Panc1 (cell line): Measurements from ENCODE around the gene MIS18A. TPM values are rescaled to one million over a fixed set of nuclear protein-coding genes. Genes with fewer than 3 reads are reported as not detected.
"Not testable (repeated sequence)": the region's sequence is repeated elsewhere in the genome, so short reads cannot be mapped to it uniquely, and the experiment has no call there.

Experiments used
- ATAC-seq: fragments of 200-7000 bp; cut with Tn5 transposase; 2 replicates; pipeline ENCODE4 v1.9.1; 2020; ENCODE audit warnings: mild to moderate bottlenecking, moderate library complexity
- BruUV-seq: library from RNA; stranded (reverse); fragments of 400-500 nt; replicated peaks from 2 replicates; lab custom pipeline; 2021; lab: Mats Ljungman, UMichigan
- CTCF ChIA-PET: fragments of 300-600 bp; sonication (Branson Sonifier 250); formaldehyde crosslinking; loops from one replicate; lab custom pipeline; 2022; ENCODE audit warnings: antibody characterized with exemption; lab: Charles Lee
- POLR2A ChIA-PET: fragments of 300-600 bp; sonication (Branson Sonifier 250); formaldehyde crosslinking; loops from one replicate; lab custom pipeline; 2022; ENCODE audit warnings: antibody characterized with exemption; lab: Charles Lee
- DNase-seq: peaks from one replicate; pipeline ENCODE4 v3.0.0-alpha.2; 2010; ENCODE audit warnings: low read depth, low spot score
- H3K27ac ChIP-seq: 2 replicates; pipeline ENCODE4 v1.5.1; 2011; ENCODE audit warnings: mild to moderate bottlenecking, low read length, inconsistent platforms
- H3K27me3 ChIP-seq: fragments of 200-500 bp; sonication (Bioruptor generic); 2 replicates; pipeline ENCODE4 v1.6.0; 2014; ENCODE audit warnings: low read length, inconsistent platforms; ENCODE audit not compliant: control insufficient read depth, insufficient read depth
- H3K36me3 ChIP-seq: fragments of 200-500 bp; sonication (Bioruptor generic); 2 replicates; pipeline ENCODE4 v1.5.1; 2014; ENCODE audit warnings: inconsistent platforms, mild to moderate bottlenecking, low read length, moderate library complexity; ENCODE audit not compliant: control insufficient read depth, insufficient read depth
- H3K4me1 ChIP-seq: 2 replicates; pipeline ENCODE4 v1.5.1; 2011; ENCODE audit warnings: inconsistent platforms, mild to moderate bottlenecking, low read length, moderate library complexity; ENCODE audit not compliant: control insufficient read depth, insufficient read depth
- H3K4me3 ChIP-seq, 2 experiments: 2 replicates each; pipeline ENCODE4 v1.5.1; 2011 to 2012; ENCODE audit warnings: low read depth in 2 of 2, low read length in 2 of 2, mild to moderate bottlenecking in 2 of 2, inconsistent platforms in 1 of 2, moderate library complexity in 1 of 2
- H3K9me3 ChIP-seq: fragments of 200-500 bp; sonication (Bioruptor generic); 2 replicates; pipeline ENCODE4 v1.5.1; 2014; ENCODE audit warnings: low read depth, mild to moderate bottlenecking, inconsistent platforms, low read length, moderate library complexity; ENCODE audit not compliant: control insufficient read depth, insufficient read depth
- CTCF ChIP-seq: fragments of 450-650 bp; IDR thresholded peaks from 2 replicates; pipeline ENCODE4 v1.5.1; 2017; ENCODE audit warnings: mild to moderate bottlenecking
- POLR2AphosphoS5 ChIP-seq: IDR thresholded peaks from 2 replicates; pipeline ENCODE4 v1.6.1; 2012; ENCODE audit warnings: mild to moderate bottlenecking, low read depth, low read length, moderate library complexity
- REST ChIP-seq, 2 experiments: IDR thresholded peaks; 2 replicates each; pipeline ENCODE4 v1.6.1; 2011 to 2012; ENCODE audit warnings: low read depth in 2 of 2, control low read depth in 1 of 2, low read length in 1 of 2, mild to moderate bottlenecking in 1 of 2, moderate library complexity in 1 of 2; ENCODE audit not compliant: insufficient read depth in 1 of 2
- SIN3A ChIP-seq: IDR thresholded peaks from 2 replicates; pipeline ENCODE4 v1.6.1; 2012; ENCODE audit warnings: low read depth, mild to moderate bottlenecking, low read length, moderate library complexity, borderline replicate concordance; ENCODE audit not compliant: insufficient read depth
- TCF7L2 ChIP-seq: IDR thresholded peaks from 2 replicates; pipeline ENCODE4 v1.6.1; 2011; ENCODE audit warnings: mild to moderate bottlenecking, low read depth, low read length, inconsistent platforms
- in situ Hi-C: cut with HindIII; loops from 2 replicates; pipeline ENCODE4 v1.10.0; 2016; ENCODE audit warnings: low sequenced_read_pairs, low pct_unique_long_range_greater_than_20kb
- intact Hi-C: fragments of 100-400 bp; cut with micrococcal nuclease; formaldehyde crosslinking; loops from one replicate; pipeline ENCODE4 v1.10.0; 2022; ENCODE audit not compliant: unreplicated experiment
- total RNA-seq: library from RNA; stranded (reverse); gene quantifications from one replicate; pipeline ENCODE4 v1.2.1, GENCODE V29; 2021; ENCODE audit not compliant: unreplicated experiment

The MIS18A gene
- total RNA-seq, 1 experiment from 2014 or later: 16.3 TPM

GRCh38 chr21:32270748-32271147 lies 8.1 kb downstream of the MIS18A start:
- no TSS peak for BruUV-seq
- Histone ChIP-seq H3K4me1 (no peaks in the 10 kb centered on the region), H3K36me3 (peaks cover 13% of the 10 kb centered on the region; the same call in 1 of the 2 replicates), H3K27me3 (no peaks in the 10 kb centered on the region), H3K4me3 (no peak overlapping the region), H3K9me3 (no peaks in the 10 kb centered on the region), H3K27ac (no peak overlapping the region)
- ChIA-PET POLR2A (no interaction called here), CTCF (no interaction called here)
- no peak for ATAC-seq
- TF ChIP-seq SIN3A (no peak), TCF7L2 (no peak), REST (IDR thresholded peaks at IDR 0.05; ENCODE audit: insufficient read depth in 1 of 2, low read depth in 2 of 2, low read length in 1 of 2) (no peak), POLR2AphosphoS5 (no peak), CTCF (no peak)
- in situ Hi-C loops: no loop called here
- no peak for DNase-seq
- intact Hi-C loops: no loop called here

GRCh38 chr21:32265321-32265720 lies 13.5 kb downstream of the MIS18A start:
- in situ Hi-C loops: not testable (repeated sequence)

GRCh38 chr21:32261929-32262328 lies 16.9 kb downstream of the MIS18A start:
- no peak for ATAC-seq
- BruUV-seq: no TSS peak
- Histone ChIP-seq H3K4me1 (no peaks in the 10 kb centered on the region; the same call in 1 of the 2 replicates), H3K4me3 (no peak overlapping the region), H3K9me3 (no peaks in the 10 kb centered on the region), H3K27ac (no peak overlapping the region), H3K36me3 (no peaks in the 10 kb centered on the region), H3K27me3 (0 out of 2 replicates have a peak, but pooled peaks cover 1% of the 10 kb centered on the region)
- intact Hi-C loops: no loop called here
- in situ Hi-C loops: no loop called here
- no peak for TF ChIP-seq POLR2AphosphoS5
- TF ChIP-seq TCF7L2: no peak
- TF ChIP-seq CTCF: no peak
- TF ChIP-seq REST (IDR thresholded peaks at IDR 0.05; ENCODE audit: insufficient read depth in 1 of 2, low read depth in 2 of 2, low read length in 1 of 2): no peak
- no peak for TF ChIP-seq SIN3A
- POLR2A ChIA-PET: no interaction called here
- CTCF ChIA-PET: no interaction called here
- DNase-seq: no peak

More at GRCh38 chr21:32265321-32265720, 13.5 kb downstream of the MIS18A start:
- H3K27ac ChIP-seq, CTCF ChIA-PET, BruUV-seq, ATAC-seq, intact Hi-C loops, H3K36me3 ChIP-seq, H3K9me3 ChIP-seq, H3K27me3 ChIP-seq, POLR2A ChIA-PET, H3K4me1 ChIP-seq, H3K4me3 ChIP-seq, DNase-seq: not testable (repeated sequence)
